ENCODE results near the gene TRMT2A. TPM values are rescaled to one million over a fixed set of nuclear protein-coding genes. Genes with fewer than 3 reads are reported as not detected.

TRMT2A gene
- total RNA-seq, 1 donor from 2014 or later: 45.8 TPM

- no peak for DNase-seq (ENCODE audit: low spot score)
- H3K27me3 Mint-ChIP-seq (ENCODE audit: low read depth): no peaks in the 10 kb centered on the region
- no peaks in the 10 kb centered on the region for H3K4me1 Mint-ChIP-seq (ENCODE audit: low read depth)
- peaks cover 11% of the 10 kb centered on the region for H3K36me3 Mint-ChIP-seq (ENCODE audit: low read depth)
- no peak overlapping the region for H3K27ac Mint-ChIP-seq (ENCODE audit: unreplicated experiment)
- H3K4me3 Mint-ChIP-seq (ENCODE audit: unreplicated experiment): no peak overlapping the region
- no peaks in the 10 kb centered on the region for H3K9me3 Mint-ChIP-seq (ENCODE audit: low read depth)
- TF ChIP-seq CTCF (IDR thresholded peaks at IDR 0.05): no peak
These were observed 50.2 kb downstream of the TRMT2A start for GRCh38 chr22:20066617-20067383.

GRCh38 chr22:20065896-20066616 lies 51.0 kb downstream of the TRMT2A start:
- H3K9me3 Mint-ChIP-seq (ENCODE audit: low read depth): no peaks in the 10 kb centered on the region
- no peaks in the 10 kb centered on the region for H3K4me1 Mint-ChIP-seq (ENCODE audit: low read depth)
- no peak overlapping the region for H3K27ac Mint-ChIP-seq (ENCODE audit: unreplicated experiment)
- TF ChIP-seq CTCF (IDR thresholded peaks at IDR 0.05): no peak
- peaks cover 11% of the 10 kb centered on the region for H3K36me3 Mint-ChIP-seq (ENCODE audit: low read depth)
- no peak overlapping the region for H3K4me3 Mint-ChIP-seq (ENCODE audit: unreplicated experiment)
- no peak for DNase-seq (ENCODE audit: low spot score)
- H3K27me3 Mint-ChIP-seq (ENCODE audit: low read depth): no peaks in the 10 kb centered on the region

- Mint-ChIP-seq H3K27me3 (ENCODE audit: low read depth) (no peaks in the 10 kb centered on the region), H3K4me3 (ENCODE audit: unreplicated experiment) (no peak overlapping the region), H3K27ac (ENCODE audit: unreplicated experiment) (no peak overlapping the region), H3K4me1 (ENCODE audit: low read depth) (no peaks in the 10 kb centered on the region), H3K9me3 (ENCODE audit: low read depth) (no peaks in the 10 kb centered on the region), H3K36me3 (ENCODE audit: low read depth) (peaks cover 12% of the 10 kb centered on the region)
- no peak for DNase-seq (ENCODE audit: low spot score)
- no peak for TF ChIP-seq CTCF (IDR thresholded peaks at IDR 0.05)
These were observed 52.3 kb downstream of the TRMT2A start for GRCh38 chr22:20064545-20065262.

GRCh38 chr22:20064140-20064480 lies 52.9 kb downstream of the TRMT2A start:
- no peak for TF ChIP-seq CTCF (IDR thresholded peaks at IDR 0.05)
- no peak overlapping the region for H3K4me3 Mint-ChIP-seq (ENCODE audit: unreplicated experiment)
- H3K9me3 Mint-ChIP-seq (ENCODE audit: low read depth): no peaks in the 10 kb centered on the region
- no peak overlapping the region for H3K27ac Mint-ChIP-seq (ENCODE audit: unreplicated experiment)
- H3K36me3 Mint-ChIP-seq (ENCODE audit: low read depth): peaks cover 14% of the 10 kb centered on the region
- no peaks in the 10 kb centered on the region for H3K27me3 Mint-ChIP-seq (ENCODE audit: low read depth)
- no peaks in the 10 kb centered on the region for H3K4me1 Mint-ChIP-seq (ENCODE audit: low read depth)
- no peak for DNase-seq (ENCODE audit: low spot score)

All from chondrocyte (in vitro differentiated cells).